IPS DF 6.9 (cell line): Measurements from ENCODE around the gene RPL28.
A peak's percentile ranks its signal among the peaks of the same experiment; 100 is the strongest.

Experiments used
- DNase-seq: peaks from one replicate; pipeline ENCODE4 v3.0.0-alpha.2; 2013; ENCODE audit warnings: low read depth, low spot score
- H3K27ac ChIP-seq: one replicate; pipeline ENCODE4 v1.5.1; 2013; ENCODE audit warnings: low read length, control low read depth
- H3K27me3 ChIP-seq: 2 replicates; pipeline ENCODE4 v1.6.1; 2013; ENCODE audit warnings: mild to moderate bottlenecking, low read length; ENCODE audit not compliant: control insufficient read depth, insufficient read depth
- H3K36me3 ChIP-seq: 2 replicates; pipeline ENCODE4 v1.6.1; 2013; ENCODE audit warnings: low read length; ENCODE audit not compliant: control insufficient read depth, insufficient read depth
- H3K4me1 ChIP-seq: 2 replicates; pipeline ENCODE4 v1.6.1; 2013; ENCODE audit warnings: low read length; ENCODE audit not compliant: control insufficient read depth, insufficient read depth
- H3K4me3 ChIP-seq: 2 replicates; pipeline ENCODE4 v1.5.1; 2013; ENCODE audit warnings: mild to moderate bottlenecking, low read length
- H3K9me3 ChIP-seq: 2 replicates; pipeline ENCODE4 v1.6.1; 2013; ENCODE audit warnings: low read length, inconsistent platforms; ENCODE audit not compliant: control insufficient read depth, insufficient read depth
- WGBS: extraction: QIAGEN DNeasy Blood & Tissue Kit; methylation state at CpG from one replicate; pipeline ENCODE4 v1.1.7; 2013; ENCODE audit warnings: mixed read lengths, missing lambda C conversion rate; ENCODE audit not compliant: insufficient read length, insufficient coverage; 5-methylcytosine and 5-hydroxymethylcytosine counted together

Gene RPL28

DNA sequence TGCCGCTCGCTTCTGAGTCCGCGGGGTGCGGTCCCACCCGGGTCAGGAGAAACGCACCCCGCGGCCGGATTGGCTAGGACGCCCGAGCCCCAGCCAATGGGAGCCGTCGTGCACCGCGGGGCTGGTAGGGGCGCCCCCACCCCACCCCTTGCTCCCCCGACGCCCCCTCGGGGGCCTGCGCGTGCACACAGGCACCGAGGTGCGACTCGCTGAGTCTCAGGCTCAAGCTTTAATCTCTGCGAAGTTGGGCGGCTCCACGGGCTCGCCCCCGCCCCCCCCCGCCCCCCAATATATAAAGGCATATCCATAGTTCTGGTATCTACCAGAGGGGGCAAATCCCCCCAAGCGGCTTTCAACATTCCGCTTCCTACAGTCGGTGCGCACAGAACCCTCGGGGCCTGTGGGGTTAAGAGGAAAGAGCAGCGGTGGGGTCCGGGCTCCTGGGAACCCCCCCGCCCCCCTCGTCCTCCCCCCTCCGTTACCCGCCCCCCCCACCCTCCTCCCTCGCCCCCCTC lies 31.0 kb upstream of the RPL28 start, which contains the start of gene COX6B2:
Gene COX6B2 (minus strand): TSS at position 22 of the 515 bp plus-strand sequence. CDS start 198 bp downstream, outside the sequence.
- Histone ChIP-seq H3K4me3 (peak within 1 kb of the TSS; percentile 55; the same call in 1 of the 2 replicates), H3K27ac (no peak within 1 kb of the TSS), H3K36me3 (no peaks in the 10 kb centered on the region), H3K9me3 (no peaks in the 10 kb centered on the region), H3K4me1 (peaks cover 4% of the 10 kb centered on the region), H3K27me3 (peaks cover 7% of the 10 kb centered on the region; the same call in 1 of the 2 replicates)
- whole genome bisulfite sequencing = no CpG with 5 or more reads among the region's 43 CpGs
- no peak for DNase-seq

DNA sequence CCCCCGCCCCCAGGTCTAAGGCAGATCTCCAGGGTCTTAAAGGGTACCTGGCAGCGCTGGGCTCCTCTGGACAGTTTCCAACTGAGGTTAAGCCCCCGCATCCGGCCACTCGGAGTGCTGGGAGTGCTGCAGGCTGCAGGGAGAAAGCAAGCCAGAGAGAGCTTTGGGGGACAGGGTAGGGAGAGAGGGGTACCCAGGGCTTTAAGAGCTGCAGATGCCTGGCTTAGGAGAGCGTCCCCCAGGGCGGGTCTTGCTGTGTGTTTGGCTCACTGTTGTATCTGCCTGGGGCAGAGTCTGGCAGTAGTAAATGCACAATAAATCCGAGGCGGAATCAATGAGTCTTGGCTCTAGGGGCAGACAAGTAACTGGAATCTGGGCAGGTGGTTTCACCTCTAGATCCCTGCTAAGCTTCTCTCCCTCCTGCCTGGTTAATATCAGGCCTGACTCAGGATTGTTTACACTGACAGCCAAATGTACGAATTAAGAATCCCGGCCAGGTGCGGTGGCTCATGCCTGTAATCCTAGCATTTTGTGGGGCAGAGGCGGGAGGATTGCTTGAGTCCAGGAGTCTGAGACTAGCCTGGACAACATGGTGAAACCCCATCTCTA lies 30.4 kb upstream of the RPL28 start:
- Histone ChIP-seq H3K4me3 (no peak overlapping the region), H3K27ac (no peak overlapping the region), H3K27me3 (peaks cover 7% of the 10 kb centered on the region; the same call in 1 of the 2 replicates), H3K4me1 (peaks cover 3% of the 10 kb centered on the region), H3K9me3 (no peaks in the 10 kb centered on the region), H3K36me3 (no peaks in the 10 kb centered on the region)
- DNase-seq = no peak
- no CpG with 5 or more reads among the region's 13 CpGs for WGBS

DNA sequence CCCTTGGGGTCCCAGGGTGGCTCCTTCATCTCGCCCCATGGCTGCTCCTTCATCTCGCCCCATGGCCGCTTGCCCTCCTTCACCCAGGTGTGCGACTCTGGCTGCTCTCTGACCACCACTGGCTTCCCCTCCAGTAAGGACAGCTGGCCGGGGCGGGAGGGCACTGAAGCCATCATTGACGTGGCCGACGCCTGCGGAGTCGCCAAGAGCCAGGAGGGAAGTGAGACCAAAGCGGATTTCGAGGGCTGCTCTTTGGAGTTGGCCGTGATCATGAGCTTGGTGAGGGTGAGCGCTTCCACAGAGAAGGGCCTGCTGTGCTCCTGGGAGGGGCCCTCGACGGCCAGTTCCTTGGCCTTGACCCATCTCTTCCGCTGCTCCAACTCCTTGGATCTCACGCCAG lies 27.2 kb upstream of the RPL28 start:
- Histone ChIP-seq H3K4me3 (no peak overlapping the region), H3K27ac (no peak overlapping the region), H3K9me3 (no peaks in the 10 kb centered on the region), H3K36me3 (no peaks in the 10 kb centered on the region), H3K27me3 (peaks cover 2% of the 10 kb centered on the region; the same call in 1 of the 2 replicates), H3K4me1 (0 out of 2 replicates have a peak, but pooled peaks cover 2% of the 10 kb centered on the region)
- WGBS = no CpG with 5 or more reads among the region's 19 CpGs
- DNase-seq = no peak

- Histone ChIP-seq H3K27me3 (peaks cover 2% of the 10 kb centered on the region; the same call in 1 of the 2 replicates), H3K4me1 (0 out of 2 replicates have a peak, but pooled peaks cover 2% of the 10 kb centered on the region), H3K27ac (no peak overlapping the region), H3K9me3 (no peaks in the 10 kb centered on the region), H3K36me3 (no peaks in the 10 kb centered on the region), H3K4me3 (no peak overlapping the region)
- DNase-seq = no peak
- no CpG with 5 or more reads among the region's 32 CpGs for WGBS
These were observed 26.5 kb upstream of the RPL28 start for GRCh38 chr19:55358943-55359908.

DNA sequence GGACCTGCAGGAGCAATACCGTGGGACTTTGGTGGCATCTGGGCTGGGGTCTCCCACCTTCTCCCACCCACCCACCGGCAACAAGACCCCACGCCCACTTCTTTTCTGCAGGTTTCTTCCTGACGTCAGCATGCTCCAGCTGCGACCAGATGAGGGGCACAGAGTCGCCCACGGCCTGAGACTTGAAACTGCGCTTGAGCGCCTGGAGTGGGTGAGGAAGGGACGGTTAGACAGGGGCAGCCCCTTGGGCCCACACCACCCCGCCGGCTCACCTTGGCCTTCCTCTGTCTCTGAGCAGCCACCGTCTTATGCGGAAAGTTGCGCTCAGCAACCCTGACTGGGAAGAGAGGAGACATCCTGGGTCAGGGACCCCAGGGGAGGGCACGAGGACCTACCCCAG lies 24.8 kb upstream of the RPL28 start:
- H3K9me3 ChIP-seq = no peaks in the 10 kb centered on the region

DNA sequence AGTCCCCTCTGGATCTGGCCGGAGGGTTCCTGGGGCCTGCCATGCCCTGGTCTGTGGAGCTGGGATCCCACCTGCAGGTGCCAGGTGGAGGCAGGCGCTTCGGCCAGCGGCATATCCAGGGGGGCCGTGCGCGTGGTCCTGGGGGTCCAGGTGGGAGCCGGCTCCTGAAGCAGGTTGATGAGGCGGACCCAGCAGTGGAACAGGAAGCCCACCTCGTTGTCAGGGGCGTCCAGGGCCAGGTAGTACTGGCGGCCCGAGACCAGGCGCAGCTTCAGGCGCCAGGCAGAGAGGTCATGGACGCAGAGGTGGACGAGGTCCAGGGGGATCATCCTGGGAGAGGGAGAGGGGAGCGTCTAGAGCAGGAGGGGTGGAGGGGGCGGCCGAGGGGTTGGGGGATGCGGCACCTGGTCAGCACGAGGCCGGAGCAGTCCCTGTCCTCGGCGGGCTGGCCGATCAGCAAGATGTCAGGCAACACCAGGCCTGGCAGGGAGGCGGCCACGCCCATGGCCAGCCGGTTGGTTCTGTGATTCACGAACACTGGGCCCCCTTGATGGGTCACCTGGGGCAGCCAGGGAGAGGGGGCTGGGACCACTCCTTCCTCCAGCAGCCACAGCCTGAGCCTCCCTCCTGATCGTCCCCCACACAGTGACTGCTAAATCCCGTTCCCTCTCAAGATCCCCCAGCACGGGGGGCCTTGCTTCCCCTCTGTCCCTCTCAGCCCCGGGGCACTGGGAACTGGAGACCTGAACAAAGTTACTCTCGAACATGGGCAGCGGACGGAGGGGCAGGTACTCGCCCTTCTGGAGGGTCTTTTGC lies 23.4 kb upstream of the RPL28 start:
- WGBS = no CpG with 5 or more reads among the region's 38 CpGs
- no peak overlapping the region for H3K27ac ChIP-seq

More for the DNA sequence above, 24.8 kb upstream of the RPL28 start:
- no CpG with 5 or more reads among the region's 16 CpGs for WGBS
- Histone ChIP-seq H3K4me1 (0 out of 2 replicates have a peak, but pooled peaks cover 2% of the 10 kb centered on the region), H3K27ac (no peak overlapping the region), H3K36me3 (no peaks in the 10 kb centered on the region), H3K27me3 (no peaks in the 10 kb centered on the region), H3K4me3 (no peak overlapping the region)
- no peak for DNase-seq

DNA sequence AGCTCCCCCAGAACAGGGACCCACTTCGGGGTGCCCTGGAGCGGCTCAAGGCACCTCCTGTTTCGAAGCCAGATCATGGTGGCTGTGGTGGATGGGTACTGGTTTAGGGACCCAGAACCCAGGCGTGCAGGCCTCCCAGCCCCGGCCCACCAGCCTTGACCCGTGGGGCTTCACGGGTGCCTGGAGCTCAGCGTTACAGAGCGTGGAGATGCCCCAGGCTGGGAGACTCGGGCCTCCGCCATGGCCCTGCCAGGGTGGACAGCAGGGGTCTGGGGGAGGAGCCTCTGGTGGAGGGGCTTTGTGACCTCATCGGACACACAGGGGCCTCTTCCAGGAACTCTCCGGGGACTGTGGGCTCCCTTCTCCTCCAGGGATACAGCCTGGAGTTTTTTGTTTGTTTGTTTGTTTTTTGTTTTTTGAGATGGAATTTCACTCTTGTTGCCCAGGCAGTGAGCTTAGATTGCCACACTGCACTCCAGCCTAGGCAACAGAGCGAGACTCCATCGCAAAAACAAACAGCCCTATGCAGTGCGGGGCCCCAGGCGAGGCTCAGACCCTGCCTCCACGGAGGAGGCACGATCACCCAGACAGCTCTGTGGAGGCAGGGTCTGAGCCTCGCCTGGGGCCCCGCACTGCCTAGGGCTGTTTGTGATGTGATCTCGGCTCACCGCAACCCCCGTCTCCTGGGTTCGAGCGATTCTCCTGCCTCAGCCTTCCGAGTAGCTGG lies 22.6 kb upstream of the RPL28 start, which contains the start of gene GARIN5B:
Gene GARIN5B (minus strand): TSS at position 271 of the 727 bp plus-strand sequence. CDS start 194 bp downstream, at position 77.
- H3K9me3 ChIP-seq = no peaks in the 10 kb centered on the region
- no peaks in the 10 kb centered on the region for H3K36me3 ChIP-seq
- DNase-seq = no peak
- peaks cover 4% of the 10 kb centered on the region; the same call in 1 of the 2 replicates for H3K4me1 ChIP-seq
- WGBS = no CpG with 5 or more reads among the region's 27 CpGs
- 0 out of 2 replicates have a peak, but pooled peaks cover 2% of the 10 kb centered on the region for H3K27me3 ChIP-seq
- H3K4me3 ChIP-seq = no peak within 1 kb of the TSS
- no peak within 1 kb of the TSS for H3K27ac ChIP-seq

More for the DNA sequence above, 23.4 kb upstream of the RPL28 start:
- Histone ChIP-seq H3K4me1 (peaks cover 4% of the 10 kb centered on the region; the same call in 1 of the 2 replicates), H3K4me3 (no peak overlapping the region), H3K9me3 (no peaks in the 10 kb centered on the region), H3K27me3 (no peaks in the 10 kb centered on the region), H3K36me3 (no peaks in the 10 kb centered on the region)
- no peak for DNase-seq

GRCh38 chr19:55365245-55365644 lies 20.5 kb upstream of the RPL28 start:
- H3K4me1 ChIP-seq = peaks cover 4% of the 10 kb centered on the region; the same call in 1 of the 2 replicates
- no peak for DNase-seq
- 0 out of 2 replicates have a peak, but pooled peaks cover 2% of the 10 kb centered on the region for H3K27me3 ChIP-seq
- no CpG with 5 or more reads among the region's 8 CpGs for WGBS
- H3K36me3 ChIP-seq = no peaks in the 10 kb centered on the region
- H3K4me3 ChIP-seq = no peak overlapping the region
- H3K9me3 ChIP-seq = no peaks in the 10 kb centered on the region
- H3K27ac ChIP-seq = no peak overlapping the region

GRCh38 chr19:55365964-55366363 lies 19.8 kb upstream of the RPL28 start:
- Histone ChIP-seq H3K4me1 (peaks cover 4% of the 10 kb centered on the region; the same call in 1 of the 2 replicates), H3K4me3 (no peak overlapping the region), H3K9me3 (no peaks in the 10 kb centered on the region), H3K36me3 (no peaks in the 10 kb centered on the region), H3K27ac (no peak overlapping the region), H3K27me3 (peaks cover 7% of the 10 kb centered on the region; the same call in 1 of the 2 replicates)
- no peak for DNase-seq
- WGBS = no CpG with 5 or more reads among the region's 19 CpGs
